ENCODE measurements around the gene PIGP. TPM values are rescaled to one million over a fixed set of nuclear protein-coding genes. Genes with fewer than 3 reads are reported as not detected.
A peak's percentile ranks its signal among the peaks of the same experiment; 100 is the strongest.

PIGP gene
- total and polyA plus RNA-seq, 9 of the 15 experiments (the other 6 are each of a cell fraction or from before 2014, with no cell fraction given): 18.3 to 122 (median 35.6) TPM

DNA sequence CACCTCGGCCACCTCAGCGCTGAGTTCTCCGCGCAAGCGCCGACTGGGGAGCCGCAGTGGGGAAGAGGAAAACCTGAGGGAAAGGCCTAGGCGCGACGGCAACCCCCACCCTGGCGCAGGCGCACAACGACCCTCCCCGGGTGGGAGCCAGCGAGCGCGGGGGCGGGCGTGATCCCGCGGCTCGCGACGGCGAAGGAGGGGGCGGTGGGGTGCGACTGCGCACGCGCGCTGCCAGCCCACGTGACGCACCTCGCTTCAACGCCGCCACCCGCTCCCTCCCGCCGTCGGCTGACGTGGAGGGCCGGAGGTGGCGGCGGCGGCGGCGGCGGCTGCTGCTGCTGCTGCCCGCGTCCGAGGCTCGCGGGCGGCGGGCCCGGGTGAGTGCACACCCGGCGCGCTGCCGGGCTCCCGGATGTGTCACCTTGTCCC lies at the start of gene PIGP, which contains the start of gene TTC3 (continued):
- TF ChIP-seq, protein P1, sequence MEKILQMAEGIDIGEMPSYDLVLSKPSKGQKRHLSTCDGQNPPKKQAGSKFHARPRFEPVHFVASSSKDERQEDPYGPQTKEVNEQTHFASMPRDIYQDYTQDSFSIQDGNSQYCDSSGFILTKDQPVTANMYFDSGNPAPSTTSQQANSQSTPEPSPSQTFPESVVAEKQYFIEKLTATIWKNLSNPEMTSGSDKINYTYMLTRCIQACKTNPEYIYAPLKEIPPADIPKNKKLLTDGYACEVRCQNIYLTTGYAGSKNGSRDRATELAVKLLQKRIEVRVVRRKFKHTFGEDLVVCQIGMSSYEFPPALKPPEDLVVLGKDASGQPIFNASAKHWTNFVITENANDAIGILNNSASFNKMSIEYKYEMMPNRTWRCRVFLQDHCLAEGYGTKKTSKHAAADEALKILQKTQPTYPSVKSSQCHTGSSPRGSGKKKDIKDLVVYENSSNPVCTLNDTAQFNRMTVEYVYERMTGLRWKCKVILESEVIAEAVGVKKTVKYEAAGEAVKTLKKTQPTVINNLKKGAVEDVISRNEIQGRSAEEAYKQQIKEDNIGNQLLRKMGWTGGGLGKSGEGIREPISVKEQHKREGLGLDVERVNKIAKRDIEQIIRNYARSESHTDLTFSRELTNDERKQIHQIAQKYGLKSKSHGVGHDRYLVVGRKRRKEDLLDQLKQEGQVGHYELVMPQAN (IDR thresholded peaks at IDR 0.05; ENCODE audit: borderline replicate concordance): no peak
- TF ChIP-seq LEF1 (IDR thresholded peaks at IDR 0.05) (no peak), SPI1 (IDR thresholded peaks at IDR 0.05; ENCODE audit: borderline replicate concordance, low read depth, low read length) (0 out of 2 replicates have a peak, but pooled peaks have one; percentile 44), CHD2 (IDR thresholded peaks at IDR 0.05; ENCODE audit: low read depth, low read length) (peak; percentile 92), THRA (IDR thresholded peaks at IDR 0.05) (no peak), FOXK2 (conservative IDR thresholded peaks at IDR 0.05 in 1 of 2, IDR thresholded peaks at IDR 0.05 in 1 of 2; ENCODE audit: low read depth in 2 of 2) (no peak), MTF1 (CRISPR knock-in tag; IDR thresholded peaks at IDR 0.05; ENCODE audit: borderline replicate concordance) (no peak), POLR3A (IDR thresholded peaks at IDR 0.05; ENCODE audit: borderline replicate concordance, extremely low read depth, insufficient read depth, insufficient read length) (no peak), PATZ1 (CRISPR knock-in tag; IDR thresholded peaks at IDR 0.05; ENCODE audit: borderline replicate concordance) (no peak), ZNF165 (CRISPR knock-in tag; IDR thresholded peaks at IDR 0.05; ENCODE audit: borderline replicate concordance) (no peak), IRF2 (CRISPR knock-in tag; IDR thresholded peaks at IDR 0.05) (no peak), SRSF7 (optimal IDR thresholded peaks at IDR 0.05; ENCODE audit: low read depth, low read length) (no peak), ELF4 (CRISPR knock-in tag; IDR thresholded peaks at IDR 0.05) (no peak), PPARD (CRISPR knock-in tag; IDR thresholded peaks at IDR 0.05) (no peak), ZNF707 (CRISPR knock-in tag; conservative IDR thresholded peaks at IDR 0.05) (no peak)
- TF ChIP-seq, protein P2, sequence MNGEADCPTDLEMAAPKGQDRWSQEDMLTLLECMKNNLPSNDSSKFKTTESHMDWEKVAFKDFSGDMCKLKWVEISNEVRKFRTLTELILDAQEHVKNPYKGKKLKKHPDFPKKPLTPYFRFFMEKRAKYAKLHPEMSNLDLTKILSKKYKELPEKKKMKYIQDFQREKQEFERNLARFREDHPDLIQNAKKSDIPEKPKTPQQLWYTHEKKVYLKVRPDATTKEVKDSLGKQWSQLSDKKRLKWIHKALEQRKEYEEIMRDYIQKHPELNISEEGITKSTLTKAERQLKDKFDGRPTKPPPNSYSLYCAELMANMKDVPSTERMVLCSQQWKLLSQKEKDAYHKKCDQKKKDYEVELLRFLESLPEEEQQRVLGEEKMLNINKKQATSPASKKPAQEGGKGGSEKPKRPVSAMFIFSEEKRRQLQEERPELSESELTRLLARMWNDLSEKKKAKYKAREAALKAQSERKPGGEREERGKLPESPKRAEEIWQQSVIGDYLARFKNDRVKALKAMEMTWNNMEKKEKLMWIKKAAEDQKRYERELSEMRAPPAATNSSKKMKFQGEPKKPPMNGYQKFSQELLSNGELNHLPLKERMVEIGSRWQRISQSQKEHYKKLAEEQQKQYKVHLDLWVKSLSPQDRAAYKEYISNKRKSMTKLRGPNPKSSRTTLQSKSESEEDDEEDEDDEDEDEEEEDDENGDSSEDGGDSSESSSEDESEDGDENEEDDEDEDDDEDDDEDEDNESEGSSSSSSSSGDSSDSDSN (IDR thresholded peaks at IDR 0.05; ENCODE audit: borderline replicate concordance in 1 of 2, low read depth in 2 of 2, low read length in 2 of 2): peak; percentile 83 to 94; a peak in 3 of 4 replicates
- TF ChIP-seq, protein P3, sequence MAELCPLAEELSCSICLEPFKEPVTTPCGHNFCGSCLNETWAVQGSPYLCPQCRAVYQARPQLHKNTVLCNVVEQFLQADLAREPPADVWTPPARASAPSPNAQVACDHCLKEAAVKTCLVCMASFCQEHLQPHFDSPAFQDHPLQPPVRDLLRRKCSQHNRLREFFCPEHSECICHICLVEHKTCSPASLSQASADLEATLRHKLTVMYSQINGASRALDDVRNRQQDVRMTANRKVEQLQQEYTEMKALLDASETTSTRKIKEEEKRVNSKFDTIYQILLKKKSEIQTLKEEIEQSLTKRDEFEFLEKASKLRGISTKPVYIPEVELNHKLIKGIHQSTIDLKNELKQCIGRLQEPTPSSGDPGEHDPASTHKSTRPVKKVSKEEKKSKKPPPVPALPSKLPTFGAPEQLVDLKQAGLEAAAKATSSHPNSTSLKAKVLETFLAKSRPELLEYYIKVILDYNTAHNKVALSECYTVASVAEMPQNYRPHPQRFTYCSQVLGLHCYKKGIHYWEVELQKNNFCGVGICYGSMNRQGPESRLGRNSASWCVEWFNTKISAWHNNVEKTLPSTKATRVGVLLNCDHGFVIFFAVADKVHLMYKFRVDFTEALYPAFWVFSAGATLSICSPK (IDR thresholded peaks at IDR 0.05; ENCODE audit: borderline replicate concordance): no peak
- TF ChIP-seq, protein P4, sequence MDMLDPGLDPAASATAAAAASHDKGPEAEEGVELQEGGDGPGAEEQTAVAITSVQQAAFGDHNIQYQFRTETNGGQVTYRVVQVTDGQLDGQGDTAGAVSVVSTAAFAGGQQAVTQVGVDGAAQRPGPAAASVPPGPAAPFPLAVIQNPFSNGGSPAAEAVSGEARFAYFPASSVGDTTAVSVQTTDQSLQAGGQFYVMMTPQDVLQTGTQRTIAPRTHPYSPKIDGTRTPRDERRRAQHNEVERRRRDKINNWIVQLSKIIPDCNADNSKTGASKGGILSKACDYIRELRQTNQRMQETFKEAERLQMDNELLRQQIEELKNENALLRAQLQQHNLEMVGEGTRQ (CRISPR knock-in tag; IDR thresholded peaks at IDR 0.05): peak; percentile 94

Data from K562 (cell line).